Gastrocnemius medialis (tissue), 4 donors: ENCODE data around the gene QRFPR. TPM values are rescaled to one million over a fixed set of nuclear protein-coding genes. Genes with fewer than 3 reads are reported as not detected.

ENCODE experiments used
- ATAC-seq, 2 donors: fragments of 150-250 bp; one replicate each; pipeline ENCODE4 v1.9.1; 2016
- DNase-seq, 2 donors: peaks; one replicate each; pipeline ENCODE4 v3.0.0-alpha.2; 2019
- H3K27ac ChIP-seq, 4 donors: fragments of 200-600 bp; sonication (generic); 1 replicate in 1 of 4; 2 replicates in 3 of 4; pipeline ENCODE4 v1.5.1; 2016 to 2018; ENCODE audit warnings: mild to moderate bottlenecking in 2 of 4, moderate library complexity in 1 of 4
- H3K27me3 ChIP-seq, 3 donors: fragments of 200-600 bp; sonication (generic) in 2 of 3; 1 replicate in 1 of 3; 2 replicates in 2 of 3; pipeline versions ENCODE4 v1.5.1 to v1.6.0; 2016 to 2019; ENCODE audit warnings: mild to moderate bottlenecking in 1 of 3, moderate library complexity in 1 of 3
- H3K36me3 ChIP-seq, 2 donors: fragments of 200-600 bp; sonication (generic) in 1 of 2; one replicate each; pipeline ENCODE4 v1.5.1; 2017 to 2018
- H3K4me1 ChIP-seq, 2 donors: fragments of 200-600 bp; sonication (generic) in 1 of 2; one replicate each; pipeline ENCODE4 v1.5.1; 2016 to 2017; ENCODE audit warnings: mild to moderate bottlenecking in 2 of 2
- H3K4me3 ChIP-seq, 4 donors: fragments of 200-600 bp; sonication (generic) in 3 of 4; 1 replicate in 1 of 4; 2 replicates in 3 of 4; pipeline ENCODE4 v1.5.1; 2016 to 2019; ENCODE audit warnings: mild to moderate bottlenecking in 2 of 4
- H3K9me3 ChIP-seq, 3 donors: fragments of 200-600 bp; sonication (generic) in 2 of 3; 1 replicate in 1 of 3; 2 replicates in 2 of 3; pipeline ENCODE4 v1.5.1; 2016 to 2019
- POLR2A ChIP-seq, 2 donors: fragments of 450-650 bp; IDR thresholded peaks; one replicate each; pipeline ENCODE4 v1.6.1; 2017; ENCODE audit warnings: antibody characterized with exemption in 2 of 2, mild to moderate bottlenecking in 2 of 2, moderate library complexity in 2 of 2
- in situ Hi-C, 4 donors: fragments of 200-750 bp; cut with MboI; loops; one replicate each; pipeline versions ENCODE4 v1.15.0 to v1.8.0; 2017; ENCODE audit warnings: low sequenced_read_pairs in 4 of 4
- intact Hi-C: fragments of 100-400 bp; cut with DNase I; formaldehyde crosslinking; loops from one replicate; pipeline ENCODE4 v1.15.1; 2023; ENCODE audit warnings: low total_unique reads
- total RNA-seq, 4 donors: library from RNA; depleted of rRNA; stranded (reverse); fragments of >200 nt; gene quantifications; one replicate each; pipeline versions ENCODE4 v1.1.0 to v1.2.3, GENCODE V29; 2016
- TF ChIP-seq, protein P1 (sequence below), 5 experiments: fragments of 450-650 bp in 3 of 5; fragments of 200-600 bp in 2 of 5; sonication (generic) in 2 of 5; IDR thresholded peaks in 4 of 5; conservative IDR thresholded peaks in 1 of 5; 1 replicate in 4 of 5; 2 replicates in 1 of 5; pipeline ENCODE4 v1.5.1; 2016 to 2019; ENCODE audit warnings: antibody characterized with exemption in 5 of 5, mild to moderate bottlenecking in 3 of 5, moderate library complexity in 3 of 5

QRFPR gene
- total RNA-seq, 4 donors from 2014 or later: not detected

DNA sequence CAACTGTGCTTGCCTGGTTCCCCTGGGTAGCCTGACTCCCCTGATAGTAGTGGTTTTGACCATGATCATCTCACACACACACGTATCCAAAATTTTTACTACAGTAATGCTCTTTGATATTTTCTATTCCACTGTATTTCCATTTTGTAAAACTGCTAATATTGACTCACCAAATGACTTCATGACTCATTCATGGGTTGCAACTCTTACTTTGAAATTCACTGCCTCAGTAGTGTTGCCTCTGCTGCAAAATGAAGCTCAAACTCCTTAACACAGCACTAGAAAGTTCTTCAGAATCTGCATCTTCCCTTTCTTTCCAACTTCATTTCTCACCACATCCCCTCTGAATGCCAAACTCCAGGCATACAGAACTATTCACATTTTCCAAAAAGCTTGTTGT lies 20.3 kb downstream of the QRFPR start:
- ATAC-seq (no peak), DNase-seq (no peak)
- in situ Hi-C loops: loop anchor here in 3 of 4 donors (25.0 kb wide), 1 partner anchor 377 kb away; no protein-coding TSS in a partner anchor
- TF ChIP-seq, protein P1, sequence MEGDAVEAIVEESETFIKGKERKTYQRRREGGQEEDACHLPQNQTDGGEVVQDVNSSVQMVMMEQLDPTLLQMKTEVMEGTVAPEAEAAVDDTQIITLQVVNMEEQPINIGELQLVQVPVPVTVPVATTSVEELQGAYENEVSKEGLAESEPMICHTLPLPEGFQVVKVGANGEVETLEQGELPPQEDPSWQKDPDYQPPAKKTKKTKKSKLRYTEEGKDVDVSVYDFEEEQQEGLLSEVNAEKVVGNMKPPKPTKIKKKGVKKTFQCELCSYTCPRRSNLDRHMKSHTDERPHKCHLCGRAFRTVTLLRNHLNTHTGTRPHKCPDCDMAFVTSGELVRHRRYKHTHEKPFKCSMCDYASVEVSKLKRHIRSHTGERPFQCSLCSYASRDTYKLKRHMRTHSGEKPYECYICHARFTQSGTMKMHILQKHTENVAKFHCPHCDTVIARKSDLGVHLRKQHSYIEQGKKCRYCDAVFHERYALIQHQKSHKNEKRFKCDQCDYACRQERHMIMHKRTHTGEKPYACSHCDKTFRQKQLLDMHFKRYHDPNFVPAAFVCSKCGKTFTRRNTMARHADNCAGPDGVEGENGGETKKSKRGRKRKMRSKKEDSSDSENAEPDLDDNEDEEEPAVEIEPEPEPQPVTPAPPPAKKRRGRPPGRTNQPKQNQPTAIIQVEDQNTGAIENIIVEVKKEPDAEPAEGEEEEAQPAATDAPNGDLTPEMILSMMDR (IDR thresholded peaks at IDR 0.05 in 4 of 5, conservative IDR thresholded peaks at IDR 0.05 in 1 of 5): no peak
- no peak for TF ChIP-seq POLR2A (IDR thresholded peaks at IDR 0.05)
- H3K4me3 ChIP-seq: no peak overlapping the region
- no peaks in the 10 kb centered on the region for H3K4me1 ChIP-seq
- H3K27me3 ChIP-seq: no peaks in the 10 kb centered on the region
- H3K27ac ChIP-seq: no peak overlapping the region
- intact Hi-C loops: no loop called here
- no peaks in the 10 kb centered on the region for H3K36me3 ChIP-seq
- no peaks in the 10 kb centered on the region for H3K9me3 ChIP-seq

DNA sequence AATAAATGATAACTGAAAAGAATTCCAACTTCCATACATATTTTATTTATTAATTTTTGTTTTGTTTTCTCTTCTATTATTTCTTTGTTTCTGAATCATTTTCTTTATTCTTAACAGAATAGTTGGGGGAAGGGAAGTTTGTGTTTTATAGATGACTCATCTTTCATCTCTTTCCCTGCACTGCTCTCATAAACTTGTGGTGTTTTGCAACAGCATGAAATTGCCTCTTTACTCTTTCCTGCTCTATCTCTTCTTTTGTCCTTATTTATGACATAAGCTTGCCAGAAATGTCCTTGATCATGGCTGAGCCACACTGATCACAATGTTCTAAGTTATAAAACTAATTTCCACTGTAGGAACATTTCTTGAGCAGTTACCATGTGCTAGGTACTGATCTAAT lies 22.3 kb downstream of the QRFPR start:
- no peaks in the 10 kb centered on the region for H3K4me1 ChIP-seq
- no peak for TF ChIP-seq POLR2A (IDR thresholded peaks at IDR 0.05)
- TF ChIP-seq, protein P1 (IDR thresholded peaks at IDR 0.05 in 4 of 5, conservative IDR thresholded peaks at IDR 0.05 in 1 of 5): no peak
- in situ Hi-C loops (loop anchor here in 3 of 4 donors (25.0 kb wide), 1 partner anchor 379 kb away; no protein-coding TSS in a partner anchor), intact Hi-C loops (no loop called here)
- H3K27me3 ChIP-seq: no peaks in the 10 kb centered on the region
- no peak overlapping the region for H3K27ac ChIP-seq
- ATAC-seq (no peak), DNase-seq (no peak)
- H3K4me3 ChIP-seq: no peak overlapping the region
- H3K36me3 ChIP-seq: no peaks in the 10 kb centered on the region
- no peaks in the 10 kb centered on the region for H3K9me3 ChIP-seq

DNA sequence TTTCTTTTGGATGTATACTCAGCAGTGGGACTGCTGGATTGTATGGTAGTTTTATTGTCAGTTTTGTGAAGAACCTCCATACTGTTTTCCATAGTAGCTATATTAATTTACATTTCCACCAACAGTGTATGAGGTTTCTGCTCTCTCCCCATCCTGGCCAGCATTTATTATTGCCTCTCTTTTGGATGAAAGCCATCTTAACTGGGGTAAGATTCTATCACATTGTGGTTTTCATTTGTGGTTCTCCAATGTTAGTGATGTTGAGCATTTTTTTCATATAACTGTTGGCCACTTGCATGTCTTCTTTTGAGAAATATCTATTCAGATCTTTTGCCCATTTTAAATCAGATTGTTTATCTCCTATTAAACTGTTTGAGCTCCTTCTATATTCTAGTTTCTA lies 27.6 kb downstream of the QRFPR start:
- ATAC-seq (no peak), DNase-seq (no peak)
- no peak for TF ChIP-seq POLR2A (IDR thresholded peaks at IDR 0.05)
- TF ChIP-seq, protein P1 (IDR thresholded peaks at IDR 0.05 in 4 of 5, conservative IDR thresholded peaks at IDR 0.05 in 1 of 5): no peak
- no peaks in the 10 kb centered on the region for H3K4me1 ChIP-seq
- no peaks in the 10 kb centered on the region for H3K9me3 ChIP-seq
- intact Hi-C loops: no loop called here
- H3K36me3 ChIP-seq: no peaks in the 10 kb centered on the region
- H3K27me3 ChIP-seq: no peaks in the 10 kb centered on the region
- no peak overlapping the region for H3K4me3 ChIP-seq
- no peak overlapping the region for H3K27ac ChIP-seq
- in situ Hi-C loops: loop anchor here in 3 of 4 donors (25.0 kb wide), 1 partner anchor 384 kb away; no protein-coding TSS in a partner anchor

DNA sequence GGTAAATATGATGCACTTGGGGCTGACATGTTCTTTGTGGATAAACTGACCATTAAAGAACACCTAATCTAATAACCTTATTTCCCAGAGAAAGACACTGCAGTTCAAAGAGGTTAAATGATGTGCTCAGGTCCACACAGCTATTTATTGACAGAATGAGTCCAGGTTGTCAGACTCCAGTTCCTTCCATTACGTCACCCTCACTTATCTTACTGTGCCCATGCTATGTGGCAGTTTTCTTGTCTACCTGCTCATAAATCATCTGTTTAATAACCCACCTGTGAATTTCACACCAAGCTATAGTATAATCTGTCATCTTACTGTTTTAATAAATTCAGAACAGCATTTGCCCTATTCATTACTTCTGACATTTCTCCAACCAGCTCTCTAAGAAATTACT lies 36.7 kb downstream of the QRFPR start:
- Histone ChIP-seq H3K9me3 (no peaks in the 10 kb centered on the region), H3K4me1 (no peaks in the 10 kb centered on the region), H3K27ac (no peak overlapping the region), H3K4me3 (no peak overlapping the region), H3K36me3 (no peaks in the 10 kb centered on the region), H3K27me3 (no peaks in the 10 kb centered on the region)
- ATAC-seq (no peak), DNase-seq (no peak)
- in situ Hi-C loops: no loop called here
- TF ChIP-seq, protein P1 (IDR thresholded peaks at IDR 0.05 in 4 of 5, conservative IDR thresholded peaks at IDR 0.05 in 1 of 5): no peak
- TF ChIP-seq POLR2A (IDR thresholded peaks at IDR 0.05): no peak
- intact Hi-C loops: no loop called here

DNA sequence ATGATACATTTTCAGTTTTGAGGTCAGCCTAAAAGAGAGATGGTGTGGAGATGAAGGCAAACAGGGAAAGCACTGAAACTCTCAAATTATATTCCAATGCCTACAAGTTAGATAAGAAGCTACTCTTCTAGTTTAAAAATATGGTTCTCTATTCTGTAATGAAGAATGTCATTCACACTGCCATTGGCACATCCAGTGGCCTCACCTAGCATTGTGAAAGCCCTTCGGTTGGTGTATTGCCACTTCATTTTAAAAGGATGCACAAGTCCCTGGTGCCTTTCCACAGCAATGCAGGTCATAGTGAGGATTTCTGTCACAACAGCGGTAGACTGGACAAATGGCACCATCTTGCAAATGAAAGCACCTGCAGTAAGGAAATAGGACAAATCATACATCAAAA lies 40.6 kb downstream of the QRFPR start:
- no peak for DNase-seq
- no peak for ATAC-seq
- no peaks in the 10 kb centered on the region for H3K9me3 ChIP-seq
- H3K36me3 ChIP-seq: no peaks in the 10 kb centered on the region
- no peak overlapping the region for H3K27ac ChIP-seq
- in situ Hi-C loops (no loop called here), intact Hi-C loops (no loop called here)
- TF ChIP-seq POLR2A (IDR thresholded peaks at IDR 0.05): no peak
- TF ChIP-seq, protein P1 (IDR thresholded peaks at IDR 0.05 in 4 of 5, conservative IDR thresholded peaks at IDR 0.05 in 1 of 5): no peak
- no peaks in the 10 kb centered on the region for H3K27me3 ChIP-seq
- H3K4me1 ChIP-seq: no peaks in the 10 kb centered on the region
- no peak overlapping the region for H3K4me3 ChIP-seq
